Nephron (organoid): ENCODE results near the gene YPEL3.

ENCODE experiments used
- H3K27ac Mint-ChIP-seq, 3 experiments: 2 replicates each; pipeline ENCODE4 v1.8.0; 2020; ENCODE audit warnings: mixed read lengths in 3 of 3, mild to moderate bottlenecking in 2 of 3, moderate library complexity in 1 of 3
- H3K27me3 Mint-ChIP-seq: 2 replicates; pipeline ENCODE4 v1.8.0; 2021; ENCODE audit warnings: low read depth, mild to moderate bottlenecking, moderate library complexity, mixed read lengths
- H3K36me3 Mint-ChIP-seq: 2 replicates; pipeline ENCODE4 v1.8.0; 2020; ENCODE audit warnings: low read depth, mixed read lengths
- H3K4me1 Mint-ChIP-seq: 2 replicates; pipeline ENCODE4 v1.8.0; 2020; ENCODE audit warnings: mixed read lengths
- H3K4me3 Mint-ChIP-seq, 3 experiments: 2 replicates each; pipeline ENCODE4 v1.8.0; 2020; ENCODE audit warnings: mild to moderate bottlenecking in 3 of 3, mixed read lengths in 3 of 3, moderate library complexity in 2 of 3
- H3K9me3 Mint-ChIP-seq: 2 replicates; pipeline ENCODE4 v1.8.0; 2020; ENCODE audit warnings: mixed read lengths
- CTCF ChIP-seq, 3 experiments: fragments of 200-600 bp; sonication (generic); IDR thresholded peaks; one replicate each; pipeline ENCODE4 v1.5.0; 2021; ENCODE audit warnings: antibody characterized with exemption in 3 of 3; ENCODE audit not compliant: unreplicated experiment in 3 of 3

The YPEL3 gene

GRCh38 chr16:30088832-30089624 is 7.0 kb downstream of the YPEL3 start:
- H3K27ac Mint-ChIP-seq, result peak overlapping the region in 1 of 3 experiments; percentile 32
- peaks cover 29% of the 10 kb centered on the region for H3K4me1 Mint-ChIP-seq
- H3K9me3 Mint-ChIP-seq, result no peaks in the 10 kb centered on the region
- H3K27me3 Mint-ChIP-seq, result no peaks in the 10 kb centered on the region
- peak overlapping the region in 2 of 3 experiments; percentile 35 to 77 for H3K4me3 Mint-ChIP-seq
- TF ChIP-seq CTCF (IDR thresholded peaks at IDR 0.05; ENCODE audit: unreplicated experiment in 3 of 3), result no peak
- H3K36me3 Mint-ChIP-seq, result peaks cover 17% of the 10 kb centered on the region

GRCh38 chr16:30088237-30088831 is 7.7 kb downstream of the YPEL3 start:
- peaks cover 20% of the 10 kb centered on the region for H3K36me3 Mint-ChIP-seq
- H3K9me3 Mint-ChIP-seq, result no peaks in the 10 kb centered on the region
- no peak for TF ChIP-seq CTCF (IDR thresholded peaks at IDR 0.05; ENCODE audit: unreplicated experiment in 3 of 3)
- peak overlapping the region in 1 of 3 experiments; percentile 62 for H3K4me3 Mint-ChIP-seq
- peaks cover 27% of the 10 kb centered on the region for H3K4me1 Mint-ChIP-seq
- no peaks in the 10 kb centered on the region for H3K27me3 Mint-ChIP-seq
- H3K27ac Mint-ChIP-seq, result peak overlapping the region in 1 of 3 experiments; percentile 56

GRCh38 chr16:30087181-30087898 is 8.7 kb downstream of the YPEL3 start:
- H3K9me3 Mint-ChIP-seq, result no peaks in the 10 kb centered on the region
- H3K4me1 Mint-ChIP-seq, result peaks cover 19% of the 10 kb centered on the region
- H3K27ac Mint-ChIP-seq, result no peak overlapping the region
- H3K36me3 Mint-ChIP-seq, result peaks cover 27% of the 10 kb centered on the region
- no peaks in the 10 kb centered on the region for H3K27me3 Mint-ChIP-seq
- H3K4me3 Mint-ChIP-seq, result no peak overlapping the region
- TF ChIP-seq CTCF (IDR thresholded peaks at IDR 0.05; ENCODE audit: unreplicated experiment in 3 of 3), result no peak

- Mint-ChIP-seq H3K36me3 (peaks cover 34% of the 10 kb centered on the region), H3K27ac (no peak overlapping the region), H3K4me3 (no peak overlapping the region)
Observed at GRCh38 chr16:30086291-30087140, 9.5 kb downstream of the YPEL3 start.

More at GRCh38 chr16:30086291-30087140, 9.5 kb downstream of the YPEL3 start:
- no peak for TF ChIP-seq CTCF (IDR thresholded peaks at IDR 0.05; ENCODE audit: unreplicated experiment in 3 of 3)
- Mint-ChIP-seq H3K4me1 (peaks cover 11% of the 10 kb centered on the region), H3K9me3 (no peaks in the 10 kb centered on the region), H3K27me3 (no peaks in the 10 kb centered on the region)
